HepG2 (cell line): Measurements from ENCODE around the gene SLC8A2. TPM values are rescaled to one million over a fixed set of nuclear protein-coding genes. Genes with fewer than 3 reads are reported as not detected.

ENCODE experiments used
- BRD4 ChIP-seq: sonication (generic); formaldehyde crosslinking; IDR thresholded peaks from 2 replicates; pipeline ENCODE4 v1.4.0; 2020; ENCODE audit warnings: missing genetic modification reagents
- EP300 ChIP-seq, 3 experiments: sonication (generic) in 1 of 3; formaldehyde crosslinking in 1 of 3; IDR thresholded peaks; 2 replicates each; pipeline versions ENCODE4 v1.5.1 to v1.6.1; 2011 to 2020; ENCODE audit warnings: low read depth in 2 of 3, low read length in 2 of 3, borderline replicate concordance in 1 of 3, improper control_type of control experiment in 1 of 3, mild to moderate bottlenecking in 1 of 3, missing genetic modification reagents in 1 of 3, moderate library complexity in 1 of 3
- ESRRA ChIP-seq: sonication (generic); formaldehyde crosslinking; IDR thresholded peaks from 2 replicates; pipeline ENCODE4 v1.5.1; 2020; ENCODE audit warnings: mild to moderate bottlenecking, low read depth, missing genetic modification reagents
- FOXK2 ChIP-seq: fragments of 450-650 bp; IDR thresholded peaks from 2 replicates; pipeline ENCODE4 v1.6.1; 2016
- KLF15 ChIP-seq: sonication (generic); formaldehyde crosslinking; IDR thresholded peaks from 2 replicates; pipeline ENCODE4 v1.8.1; 2023; ENCODE audit warnings: borderline replicate concordance, mild to moderate bottlenecking, inconsistent platforms, missing genetic modification reagents, mixed read lengths
- MYNN ChIP-seq: sonication (generic); formaldehyde crosslinking; IDR thresholded peaks from 2 replicates; pipeline ENCODE4 v1.4.0; 2020; ENCODE audit warnings: mild to moderate bottlenecking, low read depth, missing genetic modification reagents
- NFKB2 ChIP-seq: sonication (generic); formaldehyde crosslinking; IDR thresholded peaks from 2 replicates; pipeline ENCODE4 v1.4.0; 2020; ENCODE audit warnings: missing genetic modification reagents, borderline replicate concordance
- NR1H2 ChIP-seq: sonication (generic); formaldehyde crosslinking; IDR thresholded peaks from 2 replicates; pipeline ENCODE4 v1.8.1; 2022; ENCODE audit warnings: low read depth, missing genetic modification reagents, borderline replicate concordance
- PAX8 ChIP-seq: sonication (generic); formaldehyde crosslinking; IDR thresholded peaks from 2 replicates; pipeline ENCODE4 v1.8.0; 2022; ENCODE audit warnings: mild to moderate bottlenecking, missing genetic modification reagents, borderline replicate concordance
- PTBP1 ChIP-seq: fragments of 200-400 bp; formaldehyde crosslinking; IDR thresholded peaks from 2 replicates; pipeline ENCODE4 v1.6.1; 2018; ENCODE audit warnings: low read length, low read depth; ENCODE audit not compliant: poor library complexity, severe bottlenecking
- RFX3 ChIP-seq: IDR thresholded peaks from 2 replicates; pipeline ENCODE4 v1.6.1; 2016; ENCODE audit warnings: missing biosample characterization, missing genetic modification reagents
- SIX1 ChIP-seq: sonication (generic); formaldehyde crosslinking; IDR thresholded peaks from 2 replicates; pipeline ENCODE4 v1.4.0; 2020; ENCODE audit warnings: missing genetic modification reagents, borderline replicate concordance
- SP5 ChIP-seq: IDR thresholded peaks from 2 replicates; pipeline ENCODE4 v1.6.1; 2016; ENCODE audit warnings: low read depth, borderline replicate concordance
- TEAD2 ChIP-seq: sonication (generic); formaldehyde crosslinking; IDR thresholded peaks from 2 replicates; pipeline ENCODE4 v1.9.0; 2021; ENCODE audit warnings: missing genetic modification reagents
- ZKSCAN5 ChIP-seq: sonication (generic); formaldehyde crosslinking; IDR thresholded peaks from 2 replicates; pipeline ENCODE4 v1.5.1; 2020; ENCODE audit warnings: mild to moderate bottlenecking, missing genetic modification reagents
- ZNF10 ChIP-seq: sonication (generic); formaldehyde crosslinking; IDR thresholded peaks from 2 replicates; pipeline ENCODE4 v1.4.0; 2020; ENCODE audit warnings: mild to moderate bottlenecking, low read depth, missing genetic modification reagents, borderline replicate concordance
- ZNF282 ChIP-seq: fragments of 450-650 bp; IDR thresholded peaks from 2 replicates; pipeline ENCODE4 v1.6.1; 2018; ENCODE audit not compliant: partially characterized antibody
- ZNF430 ChIP-seq: sonication (generic); formaldehyde crosslinking; IDR thresholded peaks from 2 replicates; pipeline ENCODE4 v1.9.0; 2021; ENCODE audit warnings: mild to moderate bottlenecking, missing genetic modification reagents
- ZNF614 ChIP-seq: IDR thresholded peaks from 2 replicates; pipeline ENCODE4 v1.6.1; 2018; ENCODE audit warnings: missing biosample characterization, missing genetic modification reagents, inconsistent platforms, borderline replicate concordance
- ZNF816 ChIP-seq: sonication (generic); formaldehyde crosslinking; IDR thresholded peaks from 2 replicates; pipeline ENCODE4 v1.8.0; 2022; ENCODE audit warnings: missing genetic modification reagents, mild to moderate bottlenecking, borderline replicate concordance
- polyA plus RNA-seq, 8 experiments: library from polyadenylated mRNA; depleted of rRNA in 3 of 8; stranded (reverse) in 7 of 8; unstranded in 1 of 8; fragments of >200 nt; fragmentation: Illumina TruSeq in 4 of 8; extraction: Trizol in 4 of 8; gene quantifications; 2 replicates each; pipeline versions ENCODE4 v1.2.1 to v1.2.3, GENCODE V29; 2011 to 2016; ENCODE audit warnings: low read depth in 4 of 8, missing spikeins in 1 of 8, mixed read lengths in 1 of 8; ENCODE audit not compliant: insufficient read depth in 1 of 8
- total RNA-seq, 5 experiments: library from RNA; depleted of rRNA; stranded (reverse); fragments of >200 nt; fragmentation: Illumina TruSeq; extraction: Trizol; gene quantifications; 2 replicates each; pipeline ENCODE4 v1.2.3, GENCODE V29; 2016; ENCODE audit warnings: low read depth in 1 of 5
- TF ChIP-seq, protein P1 (sequence below): sonication (generic); formaldehyde crosslinking; IDR thresholded peaks from 2 replicates; pipeline ENCODE4 v1.9.0; 2021; ENCODE audit warnings: missing genetic modification reagents, borderline replicate concordance
- TF ChIP-seq, protein P2 (sequence below): sonication (generic); formaldehyde crosslinking; IDR thresholded peaks from 2 replicates; pipeline ENCODE4 v1.5.0; 2020; ENCODE audit warnings: missing genetic modification reagents
- TF ChIP-seq, protein P3 (sequence below): sonication (generic); formaldehyde crosslinking; conservative IDR thresholded peaks from 2 replicates; pipeline ENCODE4 v1.8.0; 2022; ENCODE audit warnings: mild to moderate bottlenecking, moderate library complexity, missing genetic modification reagents

The SLC8A2 gene
- total and polyA plus RNA-seq, 2 of the 13 experiments (the other 11 are each of a cell fraction or from before 2014, with no cell fraction given) = 0.02 TPM; not detected in 1

- TF ChIP-seq ZNF430 (CRISPR knock-in tag) (no peak), FOXK2 (no peak), SP5 (peak; percentile 34; the same call in 1 of the 2 replicates), ZNF614 (no peak), MYNN (CRISPR knock-in tag) (no peak), KLF15 (CRISPR knock-in tag) (0 out of 2 replicates have a peak, but pooled peaks have one; percentile 40), SIX1 (no peak), NR1H2 (CRISPR knock-in tag) (no peak), PAX8 (CRISPR knock-in tag) (no peak), ZKSCAN5 (CRISPR knock-in tag) (no peak), BRD4 (CRISPR knock-in tag) (peak; percentile 83), ZNF10 (CRISPR knock-in tag) (no peak), NFKB2 (CRISPR knock-in tag) (no peak; the same call in 1 of the 2 replicates), RFX3 (CRISPR knock-in tag) (no peak), EP300 (IDR thresholded peaks at IDR 0.05; ENCODE audit: low read depth in 2 of 2, low read length in 2 of 2) (peak in 1 of 2 experiments; percentile 54; a peak in 1 of 4 replicates), EP300 (CRISPR knock-in tag; IDR thresholded peaks at IDR 0.05; ENCODE audit: borderline replicate concordance) (no peak), PTBP1 (no peak), ZNF282 (no peak), ESRRA (CRISPR knock-in tag) (peak; percentile 24; the same call in 1 of the 2 replicates), TEAD2 (no peak), ZNF816 (CRISPR knock-in tag) (peak; percentile 24; the same call in 1 of the 2 replicates)
- TF ChIP-seq, protein P1, sequence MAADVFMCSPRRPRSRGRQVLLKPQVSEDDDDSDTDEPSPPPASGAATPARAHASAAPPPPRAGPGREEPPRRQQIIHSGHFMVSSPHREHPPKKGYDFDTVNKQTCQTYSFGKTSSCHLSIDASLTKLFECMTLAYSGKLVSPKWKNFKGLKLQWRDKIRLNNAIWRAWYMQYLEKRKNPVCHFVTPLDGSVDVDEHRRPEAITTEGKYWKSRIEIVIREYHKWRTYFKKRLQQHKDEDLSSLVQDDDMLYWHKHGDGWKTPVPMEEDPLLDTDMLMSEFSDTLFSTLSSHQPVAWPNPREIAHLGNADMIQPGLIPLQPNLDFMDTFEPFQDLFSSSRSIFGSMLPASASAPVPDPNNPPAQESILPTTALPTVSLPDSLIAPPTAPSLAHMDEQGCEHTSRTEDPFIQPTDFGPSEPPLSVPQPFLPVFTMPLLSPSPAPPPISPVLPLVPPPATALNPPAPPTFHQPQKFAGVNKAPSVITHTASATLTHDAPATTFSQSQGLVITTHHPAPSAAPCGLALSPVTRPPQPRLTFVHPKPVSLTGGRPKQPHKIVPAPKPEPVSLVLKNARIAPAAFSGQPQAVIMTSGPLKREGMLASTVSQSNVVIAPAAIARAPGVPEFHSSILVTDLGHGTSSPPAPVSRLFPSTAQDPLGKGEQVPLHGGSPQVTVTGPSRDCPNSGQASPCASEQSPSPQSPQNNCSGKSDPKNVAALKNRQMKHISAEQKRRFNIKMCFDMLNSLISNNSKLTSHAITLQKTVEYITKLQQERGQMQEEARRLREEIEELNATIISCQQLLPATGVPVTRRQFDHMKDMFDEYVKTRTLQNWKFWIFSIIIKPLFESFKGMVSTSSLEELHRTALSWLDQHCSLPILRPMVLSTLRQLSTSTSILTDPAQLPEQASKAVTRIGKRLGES (CRISPR knock-in tag) = no peak
- TF ChIP-seq, protein P2, sequence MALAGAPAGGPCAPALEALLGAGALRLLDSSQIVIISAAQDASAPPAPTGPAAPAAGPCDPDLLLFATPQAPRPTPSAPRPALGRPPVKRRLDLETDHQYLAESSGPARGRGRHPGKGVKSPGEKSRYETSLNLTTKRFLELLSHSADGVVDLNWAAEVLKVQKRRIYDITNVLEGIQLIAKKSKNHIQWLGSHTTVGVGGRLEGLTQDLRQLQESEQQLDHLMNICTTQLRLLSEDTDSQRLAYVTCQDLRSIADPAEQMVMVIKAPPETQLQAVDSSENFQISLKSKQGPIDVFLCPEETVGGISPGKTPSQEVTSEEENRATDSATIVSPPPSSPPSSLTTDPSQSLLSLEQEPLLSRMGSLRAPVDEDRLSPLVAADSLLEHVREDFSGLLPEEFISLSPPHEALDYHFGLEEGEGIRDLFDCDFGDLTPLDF (CRISPR knock-in tag) = peak; percentile 78; the same call in 1 of the 2 replicates
- TF ChIP-seq, protein P3, sequence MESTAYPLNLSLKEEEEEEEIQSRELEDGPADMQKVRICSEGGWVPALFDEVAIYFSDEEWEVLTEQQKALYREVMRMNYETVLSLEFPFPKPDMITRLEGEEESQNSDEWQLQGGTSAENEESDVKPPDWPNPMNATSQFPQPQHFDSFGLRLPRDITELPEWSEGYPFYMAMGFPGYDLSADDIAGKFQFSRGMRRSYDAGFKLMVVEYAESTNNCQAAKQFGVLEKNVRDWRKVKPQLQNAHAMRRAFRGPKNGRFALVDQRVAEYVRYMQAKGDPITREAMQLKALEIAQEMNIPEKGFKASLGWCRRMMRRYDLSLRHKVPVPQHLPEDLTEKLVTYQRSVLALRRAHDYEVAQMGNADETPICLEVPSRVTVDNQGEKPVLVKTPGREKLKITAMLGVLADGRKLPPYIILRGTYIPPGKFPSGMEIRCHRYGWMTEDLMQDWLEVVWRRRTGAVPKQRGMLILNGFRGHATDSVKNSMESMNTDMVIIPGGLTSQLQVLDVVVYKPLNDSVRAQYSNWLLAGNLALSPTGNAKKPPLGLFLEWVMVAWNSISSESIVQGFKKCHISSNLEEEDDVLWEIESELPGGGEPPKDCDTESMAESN (CRISPR knock-in tag) = peak; percentile 57; the same call in 1 of the 2 replicates
Observed at GRCh38 chr19:47483800-47484690, 12.4 kb upstream of the SLC8A2 start, which contains the start of gene KPTN (continued).
